Stimulated activated naive B cell treated with anti-CD40 and anti-IgM and Interleukin-4, amounts not matched to agents 10 μg/mL and 1 μg/mL and 100 μg/mL, for 72 hours (primary cell): ENCODE results near the gene CACNB3.
A peak's percentile ranks its signal among the peaks of the same experiment; 100 is the strongest.

Experiments used
- ATAC-seq, 2 donors: fragments of 150-1000 bp; cut with Tn5 transposase; replicated peaks; 2 replicates each; pipeline ENCODE4 v1.10.0; 2021; ENCODE audit warnings: moderate library complexity in 1 of 2
- DNase-seq: peaks from one replicate; pipeline ENCODE4 v3.0.0; 2021
- H3K27ac Mint-ChIP-seq: one replicate; pipeline ENCODE4 v1.8.0; 2022; ENCODE audit warnings: mild to moderate bottlenecking, mixed read lengths
- H3K27me3 Mint-ChIP-seq, 2 donors: one replicate each; pipeline ENCODE4 v1.8.0; 2022; ENCODE audit warnings: mixed read lengths in 2 of 2
- H3K36me3 Mint-ChIP-seq, 2 donors: one replicate each; pipeline ENCODE4 v1.8.0; 2022; ENCODE audit warnings: mixed read lengths in 2 of 2, mild to moderate bottlenecking in 1 of 2
- H3K4me1 Mint-ChIP-seq, 2 donors: one replicate each; pipeline ENCODE4 v1.8.0; 2022; ENCODE audit warnings: mixed read lengths in 2 of 2, mild to moderate bottlenecking in 1 of 2
- H3K4me3 Mint-ChIP-seq, 2 donors: one replicate each; pipeline ENCODE4 v1.8.0; 2022; ENCODE audit warnings: mild to moderate bottlenecking in 2 of 2, mixed read lengths in 2 of 2, moderate library complexity in 1 of 2
- H3K9me3 Mint-ChIP-seq, 2 donors: one replicate each; pipeline ENCODE4 v1.8.0; 2022; ENCODE audit warnings: mixed read lengths in 2 of 2, mild to moderate bottlenecking in 1 of 2

The CACNB3 gene

GRCh38 chr12:48782457-48783395 lies 35.6 kb upstream of the CACNB3 start:
- no peak overlapping the region for H3K4me3 Mint-ChIP-seq
- no peak overlapping the region for H3K27ac Mint-ChIP-seq
- H3K9me3 Mint-ChIP-seq = no peaks in the 10 kb centered on the region
- peaks cover 19 to 21% of the 10 kb centered on the region in 2 donors for H3K27me3 Mint-ChIP-seq
- ATAC-seq = no peak
- H3K36me3 Mint-ChIP-seq = no peaks in the 10 kb centered on the region
- peaks cover 5 to 10% of the 10 kb centered on the region in 2 donors for H3K4me1 Mint-ChIP-seq
- DNase-seq = no peak

GRCh38 chr12:48783432-48783831 lies 34.9 kb upstream of the CACNB3 start:
- Mint-ChIP-seq H3K4me1 (peaks cover 5 to 13% of the 10 kb centered on the region in 2 donors), H3K9me3 (no peaks in the 10 kb centered on the region), H3K36me3 (no peaks in the 10 kb centered on the region), H3K27ac (no peak overlapping the region), H3K27me3 (peaks cover 26 to 28% of the 10 kb centered on the region in 2 donors), H3K4me3 (no peak overlapping the region)
- no peak for DNase-seq
- ATAC-seq = no peak

- Mint-ChIP-seq H3K4me3 (no peak overlapping the region), H3K27ac (no peak overlapping the region), H3K27me3 (peaks cover 46 to 50% of the 10 kb centered on the region in 2 donors), H3K4me1 (peaks cover 7 to 14% of the 10 kb centered on the region in 2 donors), H3K36me3 (no peaks in the 10 kb centered on the region), H3K9me3 (no peaks in the 10 kb centered on the region)
- ATAC-seq (no peak), DNase-seq (no peak)
These were observed 31.4 kb upstream of the CACNB3 start for GRCh38 chr12:48786591-48787544.

GRCh38 chr12:48787791-48788523 lies 30.3 kb upstream of the CACNB3 start:
- peaks cover 46 to 50% of the 10 kb centered on the region in 2 donors for H3K27me3 Mint-ChIP-seq
- DNase-seq (no peak), ATAC-seq (peak in 1 of 2 donors; percentile 20)
- H3K27ac Mint-ChIP-seq = no peak overlapping the region
- H3K4me3 Mint-ChIP-seq = peak overlapping the region; percentile 80 to 85
- H3K4me1 Mint-ChIP-seq = peaks cover 7 to 14% of the 10 kb centered on the region in 2 donors
- H3K9me3 Mint-ChIP-seq = no peaks in the 10 kb centered on the region
- H3K36me3 Mint-ChIP-seq = no peaks in the 10 kb centered on the region

GRCh38 chr12:48788524-48788853 lies 29.8 kb upstream of the CACNB3 start:
- no peak for DNase-seq
- Mint-ChIP-seq H3K4me1 (peaks cover 7 to 14% of the 10 kb centered on the region in 2 donors), H3K27ac (peak overlapping the region; percentile 70), H3K27me3 (peaks cover 46 to 50% of the 10 kb centered on the region in 2 donors), H3K4me3 (peak overlapping the region; percentile 80 to 85), H3K36me3 (no peaks in the 10 kb centered on the region), H3K9me3 (no peaks in the 10 kb centered on the region)
- peak; percentile 10 to 20 for ATAC-seq

GRCh38 chr12:48788854-48789775 lies 29.2 kb upstream of the CACNB3 start, which contains the start of gene ADCY6:
Gene ADCY6, minus strand, starts transcription at chr12:48789089. Its CDS starts 5,655 bp downstream, at chr12:48783434.
- peak within 1 kb of the TSS; percentile 87 for H3K27ac Mint-ChIP-seq
- no peaks in the 10 kb centered on the region for H3K9me3 Mint-ChIP-seq
- H3K4me1 Mint-ChIP-seq = peaks cover 7 to 14% of the 10 kb centered on the region in 2 donors
- H3K27me3 Mint-ChIP-seq = peaks cover 46 to 50% of the 10 kb centered on the region in 2 donors
- H3K36me3 Mint-ChIP-seq = no peaks in the 10 kb centered on the region
- peak; percentile 56 to 59 for ATAC-seq
- DNase-seq = no peak
- peak within 1 kb of the TSS; percentile 80 to 85 for H3K4me3 Mint-ChIP-seq

- H3K9me3 Mint-ChIP-seq = no peaks in the 10 kb centered on the region
- DNase-seq (no peak), ATAC-seq (no peak)
- H3K27ac Mint-ChIP-seq = peak overlapping the region; percentile 31
- H3K4me1 Mint-ChIP-seq = peaks cover 7 to 14% of the 10 kb centered on the region in 2 donors
- H3K4me3 Mint-ChIP-seq = peak overlapping the region; percentile 80
- H3K27me3 Mint-ChIP-seq = peaks cover 48 to 50% of the 10 kb centered on the region in 2 donors
- no peaks in the 10 kb centered on the region for H3K36me3 Mint-ChIP-seq
These were observed 28.4 kb upstream of the CACNB3 start for GRCh38 chr12:48789858-48790326.

GRCh38 chr12:48793696-48794095 lies 24.6 kb upstream of the CACNB3 start:
- H3K4me1 Mint-ChIP-seq = peaks cover 11 to 16% of the 10 kb centered on the region in 2 donors
- DNase-seq = no peak
- no peak overlapping the region for H3K27ac Mint-ChIP-seq
- H3K4me3 Mint-ChIP-seq = no peak overlapping the region
- no peak for ATAC-seq
- H3K27me3 Mint-ChIP-seq = peaks cover 25 to 29% of the 10 kb centered on the region in 2 donors
- H3K9me3 Mint-ChIP-seq = no peaks in the 10 kb centered on the region
- no peaks in the 10 kb centered on the region for H3K36me3 Mint-ChIP-seq

- DNase-seq (no peak), ATAC-seq (peak in 1 of 2 donors; percentile 35)
- Mint-ChIP-seq H3K4me3 (no peak overlapping the region), H3K9me3 (no peaks in the 10 kb centered on the region), H3K36me3 (no peaks in the 10 kb centered on the region), H3K27me3 (peaks cover 15 to 18% of the 10 kb centered on the region in 2 donors), H3K4me1 (peaks cover 7% of the 10 kb centered on the region in 2 donors), H3K27ac (no peak overlapping the region)
These were observed 23.4 kb upstream of the CACNB3 start for GRCh38 chr12:48794870-48795269.

- Mint-ChIP-seq H3K27me3 (peaks cover 14 to 22% of the 10 kb centered on the region in 2 donors), H3K9me3 (no peaks in the 10 kb centered on the region), H3K27ac (no peak overlapping the region), H3K4me1 (peaks cover 7% of the 10 kb centered on the region in 2 donors), H3K36me3 (no peaks in the 10 kb centered on the region), H3K4me3 (no peak overlapping the region)
- ATAC-seq (peak; percentile 68 to 69), DNase-seq (no peak)
These were observed 22.5 kb upstream of the CACNB3 start for GRCh38 chr12:48795550-48796455.

GRCh38 chr12:48796976-48797375 lies 21.3 kb upstream of the CACNB3 start:
- Mint-ChIP-seq H3K27me3 (peaks cover 14 to 26% of the 10 kb centered on the region in 2 donors), H3K9me3 (no peaks in the 10 kb centered on the region), H3K4me3 (no peak overlapping the region), H3K27ac (no peak overlapping the region), H3K4me1 (peaks cover 7% of the 10 kb centered on the region in 2 donors), H3K36me3 (no peaks in the 10 kb centered on the region)
- DNase-seq = no peak
- peak in 1 of 2 donors; percentile 49 for ATAC-seq

GRCh38 chr12:48800457-48800856 lies 17.8 kb upstream of the CACNB3 start:
- Mint-ChIP-seq H3K4me1 (peaks cover 4 to 7% of the 10 kb centered on the region in 2 donors), H3K36me3 (no peaks in the 10 kb centered on the region), H3K27me3 (peaks cover 7 to 20% of the 10 kb centered on the region in 2 donors), H3K27ac (no peak overlapping the region), H3K9me3 (no peaks in the 10 kb centered on the region), H3K4me3 (no peak overlapping the region)
- no peak for ATAC-seq
- DNase-seq = no peak
